HG02763 (cell line): ENCODE measurements around the gene C1RL.

Experiments
- ATAC-seq: cut with Tn5 transposase; IDR thresholded peaks from one replicate; pipeline ENCODE4 v1.9.1; 2021; ENCODE audit warnings: mild to moderate bottlenecking, moderate library complexity; ENCODE audit not compliant: unreplicated experiment

The C1RL gene

GRCh38 chr12:7137908-7138307, 28.9 kb upstream of the C1RL start:
- no peak for ATAC-seq

GRCh38 chr12:7136676-7137075, 27.7 kb upstream of the C1RL start:
- no peak for ATAC-seq

GRCh38 chr12:7136071-7136470, 27.1 kb upstream of the C1RL start:
- ATAC-seq: no peak

GRCh38 chr12:7134396-7135166, 25.6 kb upstream of the C1RL start:
- ATAC-seq: no peak

DNA sequence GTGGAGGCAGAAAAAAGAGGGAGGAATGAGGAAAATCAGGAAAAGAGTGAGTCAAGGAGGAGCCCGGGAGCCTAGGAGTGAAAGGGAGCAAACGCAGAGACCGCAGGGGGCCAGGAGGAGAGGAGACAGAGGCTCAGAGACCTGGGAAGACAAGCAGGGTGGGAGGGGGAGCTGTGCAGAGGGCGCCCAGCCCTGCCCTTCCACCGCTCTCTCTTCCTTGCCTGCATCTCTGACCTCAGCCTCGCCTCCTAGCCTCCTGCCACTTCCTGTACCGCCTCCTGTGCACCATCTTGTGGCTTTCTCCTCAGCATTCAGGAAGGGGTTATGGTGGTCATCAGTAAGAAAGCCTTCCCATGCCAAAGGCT, 22.5 kb upstream of the C1RL start:
- ATAC-seq: no peak

GRCh38 chr12:7130701-7131501, 21.9 kb upstream of the C1RL start:
- no peak for ATAC-seq

DNA sequence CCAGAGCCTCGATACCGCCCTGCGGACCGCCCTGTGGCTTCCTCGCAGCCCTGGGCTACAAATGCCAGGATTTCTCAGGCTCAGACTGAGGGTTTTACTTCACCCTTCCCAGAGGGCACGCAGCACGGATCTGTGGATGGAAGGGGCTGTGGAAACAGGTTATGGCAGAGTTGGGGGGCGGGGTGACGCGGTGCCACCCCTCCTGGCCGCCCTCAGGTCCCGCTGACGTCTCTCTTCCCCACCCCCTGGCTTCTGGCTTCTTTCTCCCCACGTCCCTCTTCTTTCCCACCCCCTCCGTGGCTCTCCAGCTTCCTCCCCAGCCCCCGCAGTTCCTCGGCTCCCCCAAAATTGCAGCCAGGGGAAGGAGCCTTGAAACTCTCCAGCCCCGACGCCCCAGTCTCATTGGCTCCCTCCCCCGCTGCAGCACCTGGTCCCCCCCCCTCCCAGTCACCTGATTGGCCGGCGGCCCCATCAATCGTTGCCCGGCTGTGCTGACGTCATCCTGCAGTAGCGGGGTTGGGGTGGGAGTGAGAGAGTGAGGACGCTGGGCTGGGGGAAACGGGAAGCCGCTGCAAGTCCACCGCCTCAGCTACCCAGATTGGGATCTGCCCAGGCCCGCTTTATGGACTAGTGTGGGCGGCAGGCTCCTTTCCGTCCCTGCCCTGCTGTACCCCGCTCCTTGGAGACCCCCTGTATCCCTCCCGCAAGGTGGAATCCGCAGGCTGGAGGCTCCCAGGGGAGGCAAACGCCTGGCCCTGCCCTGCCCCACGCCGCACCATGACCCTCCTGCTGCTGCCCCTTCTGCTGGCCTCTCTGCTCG, 21.1 kb upstream of the C1RL start, which contains the start of gene CLSTN3:
Gene CLSTN3 (plus strand): TSS at position 500 of the 820 bp plus-strand sequence. CDS start 278 bp downstream, at position 778.
- ATAC-seq: peak; percentile 67

- no peak for ATAC-seq
Measured at GRCh38 chr12:7129287-7129871, 20.4 kb upstream of the C1RL start.

- no peak for ATAC-seq
Measured at GRCh38 chr12:7128681-7129286, 19.8 kb upstream of the C1RL start, which contains the start of gene RBP5. RBP5 (minus strand) TSS chr12:7128889; CDS start chr12:7128775, 114 bp downstream.

DNA sequence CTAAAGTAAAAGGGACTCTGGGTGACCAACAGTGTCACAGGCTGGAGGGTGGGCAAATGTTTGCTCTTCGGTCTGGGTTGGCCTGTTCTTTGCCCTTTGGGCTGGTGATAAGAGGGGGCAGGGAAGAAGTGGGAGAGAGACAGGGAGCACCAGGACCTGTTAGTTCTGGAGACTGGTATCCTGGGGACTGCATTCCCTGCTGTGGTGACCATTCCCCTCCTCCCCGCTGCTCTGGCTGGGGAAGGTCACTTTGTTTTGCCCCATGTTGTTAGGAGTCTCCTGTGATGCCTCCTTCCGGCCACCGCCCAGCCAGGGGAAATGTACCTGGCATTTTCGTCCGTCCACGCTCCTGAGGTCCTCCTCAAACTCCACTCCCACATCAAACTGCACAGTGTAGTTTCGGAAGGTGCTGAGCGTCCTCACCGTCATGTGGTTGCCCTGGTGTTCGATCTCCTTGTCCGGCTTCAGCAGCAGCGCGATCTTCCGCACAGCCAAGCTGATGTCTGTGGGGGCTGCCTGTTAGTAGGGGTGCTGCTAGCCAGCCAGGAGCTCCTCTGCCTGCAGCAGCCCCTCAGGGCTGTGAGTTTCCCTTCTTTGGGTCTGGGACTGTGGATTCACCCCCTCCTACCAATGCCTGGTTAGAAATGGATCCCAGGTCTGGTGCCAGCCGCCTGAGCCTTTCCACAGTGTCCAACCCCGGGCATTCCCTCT, 19.1 kb upstream of the C1RL start:
- no peak for ATAC-seq

- ATAC-seq: no peak
Measured at GRCh38 chr12:7125632-7126227, 16.7 kb upstream of the C1RL start.

GRCh38 chr12:7123806-7124522, 14.9 kb upstream of the C1RL start:
- no peak for ATAC-seq

GRCh38 chr12:7122811-7123769, 14.1 kb upstream of the C1RL start:
- no peak for ATAC-seq

GRCh38 chr12:7121324-7121723, 12.3 kb upstream of the C1RL start:
- no peak for ATAC-seq

DNA sequence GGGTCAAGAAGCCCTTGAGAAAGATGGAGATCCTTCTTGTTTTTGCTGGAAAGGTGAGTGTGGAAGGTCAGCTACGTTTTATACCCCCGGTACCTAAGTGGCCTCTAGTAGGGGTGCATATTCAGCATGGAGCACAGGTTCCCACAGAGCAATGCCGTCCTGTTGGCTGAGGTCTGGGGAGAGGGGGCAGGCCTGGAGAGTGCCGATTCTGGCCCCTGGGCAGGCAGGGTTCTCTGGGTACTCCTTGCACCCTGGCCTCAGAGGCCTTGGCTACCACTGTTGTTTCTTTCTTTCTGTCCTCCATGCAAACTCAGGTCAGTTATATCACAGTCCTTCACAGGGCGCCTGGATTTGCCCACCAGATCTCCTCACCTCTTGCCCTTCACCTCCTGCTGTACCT, 11.2 kb upstream of the C1RL start:
- no peak for ATAC-seq

GRCh38 chr12:7118881-7119280, 9.9 kb upstream of the C1RL start:
- ATAC-seq: no peak

GRCh38 chr12:7117670-7118069, 8.7 kb upstream of the C1RL start:
- no peak for ATAC-seq

DNA sequence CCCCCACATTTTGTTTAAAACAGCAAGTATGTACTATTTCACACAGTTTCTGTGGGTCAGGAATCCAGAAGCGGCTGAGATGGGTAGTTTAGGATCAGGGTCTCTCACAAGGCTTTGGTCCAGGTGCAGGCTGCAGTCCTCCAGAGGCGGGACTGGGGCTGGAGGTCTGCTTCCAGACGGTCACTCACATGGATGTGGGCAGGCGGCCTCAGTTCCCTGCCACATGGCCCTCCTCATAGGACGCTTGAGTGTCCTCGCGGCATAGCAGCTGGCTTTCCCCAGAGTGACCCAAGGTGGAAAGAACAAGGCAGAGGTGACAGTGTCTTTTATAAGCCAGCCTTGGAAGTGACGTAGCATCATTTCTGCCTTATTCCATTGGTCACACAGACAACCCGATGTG, 7.9 kb upstream of the C1RL start:
- ATAC-seq: no peak
